Spinal cord (tissue), 10 donors: ENCODE results near the gene MCM7. TPM values are rescaled to one million over a fixed set of nuclear protein-coding genes. Genes with fewer than 3 reads are reported as not detected.
A peak's percentile ranks its signal among the peaks of the same experiment; 100 is the strongest.
"Not testable (repeated sequence)": the region's sequence is repeated elsewhere in the genome, so short reads cannot be mapped to it uniquely, and the experiment has no call there.

Experiments
- DNase-seq, 6 donors: peaks; one replicate each; pipeline versions ENCODE4 v3.0.0 to v3.0.0-alpha.2; 2013 to 2015; ENCODE audit warnings: low spot score in 6 of 6, low read depth in 4 of 6
- H3K27ac ChIP-seq: one replicate; pipeline ENCODE4 v1.5.1; 2013; ENCODE audit warnings: low read depth, low read length, control low read depth
- H3K27me3 ChIP-seq: one replicate; pipeline ENCODE4 v1.6.1; 2013; ENCODE audit warnings: low read length; ENCODE audit not compliant: control insufficient read depth, insufficient read depth
- H3K36me3 ChIP-seq: one replicate; pipeline ENCODE4 v1.6.1; 2013; ENCODE audit warnings: low read length; ENCODE audit not compliant: control insufficient read depth, insufficient read depth
- H3K4me1 ChIP-seq: one replicate; pipeline ENCODE4 v1.6.1; 2013; ENCODE audit warnings: low read length; ENCODE audit not compliant: control insufficient read depth, insufficient read depth
- H3K4me3 ChIP-seq: one replicate; pipeline ENCODE4 v1.5.1; 2013; ENCODE audit warnings: low read depth, low read length, control low read depth
- H3K9me3 ChIP-seq: one replicate; pipeline ENCODE4 v1.6.1; 2013; ENCODE audit warnings: low read length; ENCODE audit not compliant: control insufficient read depth, insufficient read depth
- WGBS: methylation state at CpG from one replicate; pipeline ENCODE4 v1.1.5; 2013; ENCODE audit warnings: missing lambda C conversion rate; ENCODE audit not compliant: insufficient coverage; 5-methylcytosine and 5-hydroxymethylcytosine counted together
- long read RNA-seq, 4 donors: transcript quantifications; one replicate each; lab custom pipeline, GENCODE V29; 2026
- polyA plus RNA-seq, 2 donors: library from polyadenylated mRNA; unstranded; fragments of 120-200 nt; gene quantifications; one replicate each; pipeline ENCODE4 v1.2.1, GENCODE V29; 2013; ENCODE audit not compliant: insufficient read length in 2 of 2
- total RNA-seq, 2 donors: library from RNA; depleted of rRNA in 1 of 2; stranded (reverse); fragments of 120-200 nt in 1 of 2; fragments of >200 nt in 1 of 2; gene quantifications; one replicate each; pipeline versions ENCODE4 v1.2.3 to v1.2.4, GENCODE V29; 2013 to 2014
- donor health status: healthy.

MCM7 gene
- total RNA-seq = 10 to 100 TPM; 36.7 to 71.5 TPM
- polyA plus RNA-seq = 10 to 100 TPM; 88.3 to 94.7 TPM
- long read RNA-seq, donor 1, transcript MCM7-201 (15 exons, 2,957 nt) = major isoform, 12 of 24 reads
- long read RNA-seq, donor 1, partial matches to known transcripts = 11 of 24 reads
- long read RNA-seq, donor 1, other reads (novel, unspliced or antisense) = 0 of 24 reads
- long read RNA-seq, donor 2, transcript MCM7-201 (15 exons, 2,957 nt) = major isoform, 6 of 6 reads
- long read RNA-seq, donor 2, partial matches to known transcripts = 0 of 6 reads
- long read RNA-seq, donor 2, other reads (novel, unspliced or antisense) = 0 of 6 reads
- long read RNA-seq, donor 3, transcript MCM7-201 (15 exons, 2,957 nt) = major isoform, 5 of 5 reads
- long read RNA-seq, donor 3, partial matches to known transcripts = 0 of 5 reads
- long read RNA-seq, donor 3, other reads (novel, unspliced or antisense) = 0 of 5 reads
- long read RNA-seq, donor 4, transcript MCM7-201 (15 exons, 2,957 nt) = major isoform, 18 of 63 reads
- long read RNA-seq, donor 4, partial matches to known transcripts = 37 of 63 reads
- long read RNA-seq, donor 4, other reads (novel, unspliced or antisense) = 8 of 63 reads

DNA sequence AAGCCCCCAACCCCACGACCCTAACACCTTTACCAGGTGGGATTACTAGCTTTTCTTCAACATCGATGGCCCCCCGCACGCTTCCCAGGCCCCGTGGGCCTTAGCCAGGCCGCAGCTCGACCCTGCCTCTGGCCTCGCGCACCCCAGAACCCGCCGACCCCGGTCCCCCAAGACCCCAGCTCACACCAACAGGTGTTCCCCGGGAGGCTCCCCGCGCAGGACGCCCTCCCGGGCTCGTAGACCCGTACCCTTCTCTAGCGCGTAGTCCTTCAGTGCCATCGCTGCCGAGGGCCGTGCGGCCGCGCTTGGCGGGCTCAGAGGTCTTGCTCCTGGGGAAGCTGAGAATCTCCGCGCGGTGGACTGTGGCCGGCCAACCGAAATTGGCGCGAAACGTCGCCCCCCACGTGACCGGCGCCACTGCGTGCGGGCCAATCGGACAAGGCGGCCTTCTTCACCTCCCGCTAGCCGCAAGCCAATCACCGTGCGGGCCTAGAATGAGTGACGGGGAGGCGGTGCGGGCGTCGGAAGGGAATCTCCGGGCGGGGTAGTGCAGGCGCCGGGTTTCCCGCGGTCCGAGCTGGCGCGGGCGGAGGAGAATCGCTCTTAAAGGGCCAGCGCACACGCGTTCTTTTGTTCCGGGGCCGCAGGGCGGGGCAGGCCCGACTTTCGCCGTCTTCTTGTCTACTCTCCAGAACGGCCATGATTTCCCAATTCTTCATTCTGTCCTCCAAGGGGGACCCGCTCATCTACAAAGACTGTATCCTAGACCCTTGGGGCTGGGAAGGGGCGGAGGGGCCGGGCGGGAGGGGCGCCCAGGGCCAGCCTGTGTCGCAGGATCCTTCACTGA is at the start of gene MCM7, which contains the start of gene AP4M1:
TSS of gene MCM7 (minus strand) at position 382 of the 847 bp plus-strand sequence. CDS start at position 279, 103 bp downstream.
TSS of gene AP4M1 (plus strand) at position 628 of the 847 bp plus-strand sequence. CDS start at position 700, 72 bp downstream.
- DNase-seq = peak; percentile 91 to 99 (median 98)
- H3K4me3 ChIP-seq = peak within 1 kb of the TSS; percentile 79
- H3K36me3 ChIP-seq = peaks cover 67% of the 10 kb centered on the region
- WGBS = under 1% methylated on average over 70 of the region's 80 CpGs
- peak within 1 kb of the TSS; percentile 94 for H3K27ac ChIP-seq
- peaks cover 32% of the 10 kb centered on the region for H3K4me1 ChIP-seq
- no peaks in the 10 kb centered on the region for H3K9me3 ChIP-seq
- no peaks in the 10 kb centered on the region for H3K27me3 ChIP-seq

DNA sequence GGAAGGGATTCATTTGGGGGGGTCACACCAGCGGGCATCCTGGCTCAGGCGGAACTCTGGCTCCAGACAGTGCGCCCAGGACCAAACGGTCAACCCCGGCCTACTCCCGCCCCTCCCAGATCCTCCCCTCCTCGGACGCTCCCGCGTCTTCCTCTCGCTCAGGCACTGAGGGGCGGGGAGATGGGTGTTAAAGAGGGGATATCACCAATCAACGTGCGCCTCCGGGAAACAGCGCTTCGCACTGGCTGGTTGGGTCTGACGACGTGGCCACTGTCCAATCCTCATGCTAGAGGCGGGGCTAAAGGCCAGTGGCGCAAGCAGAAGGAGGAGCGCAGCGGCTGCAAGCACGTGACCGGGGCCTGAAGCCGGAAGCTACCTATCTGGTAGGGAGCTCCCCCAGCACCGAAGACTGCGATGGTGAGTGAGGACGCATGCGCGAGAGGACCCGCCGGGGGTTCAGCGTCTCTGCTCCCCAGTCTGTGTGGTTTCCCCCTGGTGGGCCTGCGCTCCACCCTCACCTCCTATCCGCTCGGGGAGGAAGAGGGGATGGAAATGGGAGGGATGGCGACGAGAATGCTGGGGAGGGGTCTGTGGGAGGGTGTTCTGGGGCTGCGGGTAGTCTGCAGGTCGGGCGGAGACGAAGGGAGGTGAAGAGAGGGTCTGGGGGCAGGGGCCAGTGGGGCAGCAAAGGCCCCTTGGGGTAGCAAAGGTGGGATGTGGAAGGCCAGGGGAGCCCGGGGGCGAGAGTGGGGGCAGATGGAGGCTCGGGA is 47.5 kb upstream of the MCM7 start, which contains the start of gene LAMTOR4:
TSS of gene LAMTOR4 (plus strand) at position 360 of the 770 bp plus-strand sequence. CDS start at position 415, 55 bp downstream.
- Histone ChIP-seq H3K4me1 (peaks cover 20% of the 10 kb centered on the region), H3K4me3 (peak within 1 kb of the TSS; percentile 97), H3K27ac (peak within 1 kb of the TSS; percentile 80), H3K27me3 (no peaks in the 10 kb centered on the region), H3K9me3 (no peaks in the 10 kb centered on the region), H3K36me3 (peaks cover 13% of the 10 kb centered on the region)
- peak; percentile 92 to 100 (median 98) for DNase-seq
- 0% methylated on average over 40 of the region's 46 CpGs for WGBS

DNA sequence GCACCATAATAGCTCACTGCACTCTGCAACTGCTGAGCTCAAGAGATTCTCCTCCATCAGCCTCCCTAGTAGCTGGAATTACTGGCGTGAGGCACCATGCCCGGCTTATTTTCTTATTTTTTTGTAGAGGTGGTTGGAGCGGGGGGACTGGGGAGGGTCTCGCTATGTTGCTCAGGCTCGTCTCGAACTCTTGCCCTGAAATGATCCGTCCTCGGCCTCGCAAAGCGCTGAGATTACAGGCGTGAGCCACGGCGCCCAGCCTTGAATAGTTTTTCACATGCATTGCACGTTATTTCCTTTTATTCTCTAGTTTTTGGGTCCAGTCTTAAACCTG is 47.0 kb upstream of the MCM7 start:
- peak overlapping the region; percentile 97 for H3K4me3 ChIP-seq
- no peaks in the 10 kb centered on the region for H3K9me3 ChIP-seq
- WGBS = 18% methylated on average over 10 of the region's 14 CpGs
- peaks cover 20% of the 10 kb centered on the region for H3K4me1 ChIP-seq
- H3K27ac ChIP-seq = peak overlapping the region; percentile 80
- DNase-seq = no peak
- no peaks in the 10 kb centered on the region for H3K27me3 ChIP-seq
- peaks cover 8% of the 10 kb centered on the region for H3K36me3 ChIP-seq

DNA sequence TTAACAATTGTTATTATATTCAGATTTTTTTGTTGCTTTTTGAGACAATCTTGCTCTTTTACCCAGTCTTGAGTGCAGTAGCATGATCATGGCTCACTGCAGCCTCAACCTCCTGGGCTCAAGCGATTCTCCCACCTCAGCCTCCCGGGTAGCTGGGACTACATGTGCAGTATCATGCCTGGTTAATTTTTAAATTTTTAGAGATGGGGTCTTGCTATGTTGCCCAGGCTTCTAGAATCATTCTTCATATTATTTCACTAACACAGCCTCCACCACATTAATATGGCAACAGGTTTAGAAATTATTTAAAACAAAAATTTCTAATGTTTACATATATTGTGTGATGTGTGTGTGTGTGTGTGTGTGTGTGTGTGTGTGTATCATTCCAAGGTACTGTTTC is 46.1 kb upstream of the MCM7 start:
- H3K4me1 ChIP-seq = peaks cover 20% of the 10 kb centered on the region
- H3K4me3 ChIP-seq = no peak overlapping the region
- no peaks in the 10 kb centered on the region for H3K27me3 ChIP-seq
- peaks cover 5% of the 10 kb centered on the region for H3K36me3 ChIP-seq
- no peaks in the 10 kb centered on the region for H3K9me3 ChIP-seq
- DNase-seq = no peak
- no peak overlapping the region for H3K27ac ChIP-seq
- WGBS = no CpG with 5 or more reads among the region's 2 CpGs

DNA sequence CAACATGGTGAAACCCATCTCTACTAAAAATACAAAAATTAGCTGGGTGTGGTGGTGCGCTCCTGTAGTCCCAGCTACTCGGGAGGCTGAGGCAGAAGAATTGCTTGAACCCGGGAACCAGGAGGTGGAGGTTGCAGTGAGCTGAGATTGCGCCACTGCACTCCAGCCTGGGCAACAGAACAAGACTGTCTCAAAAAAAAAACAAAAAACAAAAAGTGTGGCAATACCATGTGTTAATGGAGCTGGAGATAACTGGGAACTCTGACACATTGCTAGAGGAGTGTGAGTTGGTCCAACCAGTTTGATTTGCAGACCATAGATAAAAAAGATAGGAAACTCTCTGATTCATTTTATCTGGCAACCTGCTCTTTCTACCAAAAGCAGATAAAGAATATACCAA is 45.2 kb upstream of the MCM7 start:
- not testable (repeated sequence) for H3K27me3 ChIP-seq, DNase-seq, H3K27ac ChIP-seq, H3K9me3 ChIP-seq, H3K4me3 ChIP-seq, H3K36me3 ChIP-seq
- no CpG with 5 or more reads among the region's 4 CpGs for WGBS
- peaks cover 20% of the 10 kb centered on the region for H3K4me1 ChIP-seq

DNA sequence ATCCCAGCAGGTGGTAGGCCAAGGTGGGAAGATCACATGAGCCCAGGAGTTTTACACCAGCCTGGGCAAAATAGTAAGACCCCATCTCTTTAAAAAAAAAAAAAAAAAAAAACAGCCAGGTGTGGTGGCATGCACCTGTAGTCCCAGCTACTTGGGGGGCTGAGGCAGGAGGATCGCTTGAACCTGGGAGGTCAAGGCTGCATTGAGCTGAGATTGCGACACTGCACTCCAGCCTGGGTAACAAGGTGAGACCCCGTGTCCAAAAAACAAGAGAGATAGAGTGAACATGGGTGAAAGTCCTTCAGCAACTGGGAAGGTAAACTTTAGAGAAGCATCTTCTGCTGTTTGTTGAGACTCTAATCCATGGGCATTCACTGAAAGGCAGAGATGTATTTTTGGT is 41.3 kb upstream of the MCM7 start:
- Histone ChIP-seq H3K9me3 (no peaks in the 10 kb centered on the region), H3K4me1 (no peaks in the 10 kb centered on the region), H3K36me3 (no peaks in the 10 kb centered on the region), H3K27me3 (no peaks in the 10 kb centered on the region), H3K27ac (no peak overlapping the region), H3K4me3 (no peak overlapping the region)
- DNase-seq = no peak
- WGBS = 91% methylated on average over 3 of the region's 3 CpGs

DNA sequence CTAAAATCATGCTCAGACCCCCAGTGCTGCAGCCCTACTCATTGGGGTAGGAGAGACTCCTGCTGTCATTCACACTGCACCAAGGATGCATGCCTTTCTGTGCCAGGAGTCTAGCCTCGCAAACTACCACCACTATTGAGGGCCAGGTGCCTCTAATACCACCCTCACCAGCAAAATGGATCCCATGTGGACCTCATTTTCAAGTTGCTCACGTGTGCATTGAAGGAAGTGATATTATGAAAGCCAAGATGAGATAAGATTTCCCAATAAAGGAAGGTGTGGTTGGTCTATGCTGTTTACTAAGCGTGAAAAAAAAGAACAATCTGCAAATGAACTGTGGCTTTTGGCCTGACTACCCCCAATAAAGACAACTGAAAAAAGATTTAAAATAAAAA is 40.4 kb upstream of the MCM7 start:
- Histone ChIP-seq H3K36me3 (no peaks in the 10 kb centered on the region), H3K4me1 (no peaks in the 10 kb centered on the region), H3K4me3 (no peak overlapping the region), H3K27me3 (no peaks in the 10 kb centered on the region), H3K9me3 (no peaks in the 10 kb centered on the region), H3K27ac (no peak overlapping the region)
- WGBS = no CpG with 5 or more reads among the region's 3 CpGs
- no peak for DNase-seq

DNA sequence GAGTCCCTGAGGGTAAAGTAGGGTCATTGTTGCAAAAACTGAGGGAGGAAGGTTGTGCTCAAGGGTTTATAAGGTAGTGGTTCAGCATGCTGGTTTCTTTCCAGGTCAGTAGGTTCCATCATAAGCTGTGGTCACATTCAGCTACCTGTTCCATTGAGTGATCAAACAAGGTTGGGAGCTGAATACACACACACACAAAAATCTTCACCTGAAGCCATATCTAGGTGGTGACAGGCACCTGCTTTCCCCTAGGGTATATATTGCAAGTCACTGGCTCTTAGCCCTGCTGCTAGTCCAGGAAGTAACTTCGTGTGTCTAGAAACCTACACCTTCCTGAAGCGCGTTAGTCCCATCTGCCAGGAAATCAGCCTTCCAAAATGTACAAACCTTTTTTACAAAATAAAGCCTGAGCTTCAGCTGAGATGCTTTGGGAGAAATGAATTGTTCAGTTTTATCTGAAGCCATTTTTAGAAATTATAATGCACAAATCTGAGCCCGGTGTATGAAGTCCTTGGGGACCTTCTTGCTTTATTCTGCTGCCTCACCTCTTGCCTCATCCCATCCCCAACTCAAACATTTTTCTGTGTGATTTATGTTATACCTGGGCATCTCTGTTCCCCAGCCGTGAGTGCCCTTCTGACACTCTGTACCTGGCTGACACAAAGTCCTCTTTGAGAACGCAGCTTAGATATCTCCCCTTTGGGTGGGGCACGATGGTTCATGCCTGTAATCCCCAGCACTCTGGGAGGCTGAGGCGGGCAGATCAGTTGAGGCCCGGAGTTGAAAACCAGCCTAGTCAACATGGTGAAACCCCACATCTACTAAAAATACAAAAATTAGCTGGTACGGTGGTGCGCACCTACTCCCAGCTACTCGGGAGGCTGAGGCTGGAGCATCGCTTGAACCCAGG is 36.9 kb upstream of the MCM7 start:
- DNase-seq = no peak
- no peaks in the 10 kb centered on the region for H3K27me3 ChIP-seq
- H3K4me1 ChIP-seq = no peaks in the 10 kb centered on the region
- WGBS = 87% methylated on average over 6 of the region's 13 CpGs
- no peak overlapping the region for H3K4me3 ChIP-seq
- no peak overlapping the region for H3K27ac ChIP-seq
- H3K36me3 ChIP-seq = no peaks in the 10 kb centered on the region
- no peaks in the 10 kb centered on the region for H3K9me3 ChIP-seq
